IPS DF 4.7 (cell line): Measurements from ENCODE around the gene MFSD11.
"Not testable (repeated sequence)": the region's sequence is repeated elsewhere in the genome, so short reads cannot be mapped to it uniquely, and the experiment has no call there.

ENCODE experiments used
- DNase-seq: peaks from one replicate; pipeline ENCODE4 v3.0.0-alpha.2; 2013; ENCODE audit warnings: low spot score; ENCODE audit errors: extremely low read depth

MFSD11 gene

GRCh38 chr17:76796081-76796480 lies 58.2 kb downstream of the MFSD11 start:
- no peak for DNase-seq

GRCh38 chr17:76797241-76797840 lies 59.4 kb downstream of the MFSD11 start:
- no peak for DNase-seq

GRCh38 chr17:76801706-76802105 lies 63.8 kb downstream of the MFSD11 start:
- no peak for DNase-seq

- no peak for DNase-seq
Measured at GRCh38 chr17:76805319-76805718, 67.4 kb downstream of the MFSD11 start.

DNA sequence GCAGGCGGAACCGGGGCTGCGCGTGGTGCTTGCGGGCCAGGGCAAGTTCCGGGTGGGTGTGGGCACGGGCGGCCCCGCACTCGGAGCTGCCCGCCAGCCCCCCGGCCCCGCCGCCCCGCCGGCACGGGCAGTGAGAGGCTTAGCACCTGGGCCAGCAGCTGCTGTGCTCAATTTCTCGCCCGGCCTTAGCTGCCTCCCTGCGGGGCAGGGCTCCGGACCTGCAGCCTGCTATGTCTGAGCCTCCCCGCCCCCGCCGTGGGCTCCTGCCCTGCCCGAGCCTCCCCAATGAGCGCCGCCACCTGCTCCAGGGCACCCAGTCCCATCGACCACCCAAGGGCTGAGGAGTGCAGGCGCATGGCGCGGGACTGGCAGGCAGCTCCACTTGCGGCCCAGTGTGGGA lies 68.2 kb downstream of the MFSD11 start:
- DNase-seq = not testable (repeated sequence)

GRCh38 chr17:76806767-76807166 lies 68.8 kb downstream of the MFSD11 start:
- DNase-seq = not testable (repeated sequence)

GRCh38 chr17:76808326-76808725 lies 70.4 kb downstream of the MFSD11 start:
- DNase-seq = no peak

DNA sequence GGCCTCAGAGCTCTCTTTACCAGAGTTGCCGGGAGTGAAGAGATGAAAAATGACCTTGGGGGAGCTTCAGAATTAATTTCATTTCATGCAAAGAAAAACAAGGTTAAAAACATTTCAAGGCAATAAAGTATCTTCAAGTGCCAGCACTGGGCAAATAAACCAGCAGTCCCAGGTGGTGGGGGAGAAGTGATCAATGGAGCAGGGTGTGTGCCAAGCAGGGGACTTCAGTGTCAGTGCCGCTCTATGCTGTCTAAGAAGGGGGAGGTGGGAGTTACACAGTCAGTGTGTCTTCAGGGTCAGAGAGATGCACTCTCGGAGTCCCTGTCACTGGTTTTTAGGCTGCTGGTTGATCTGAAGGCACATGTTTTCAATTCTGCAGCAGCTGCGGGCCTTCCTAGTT lies 73.0 kb downstream of the MFSD11 start:
- no peak for DNase-seq

- no peak for DNase-seq
Measured at GRCh38 chr17:76811834-76812233, 73.9 kb downstream of the MFSD11 start.

- DNase-seq = no peak
Measured at GRCh38 chr17:76812263-76812662, 74.3 kb downstream of the MFSD11 start.

DNA sequence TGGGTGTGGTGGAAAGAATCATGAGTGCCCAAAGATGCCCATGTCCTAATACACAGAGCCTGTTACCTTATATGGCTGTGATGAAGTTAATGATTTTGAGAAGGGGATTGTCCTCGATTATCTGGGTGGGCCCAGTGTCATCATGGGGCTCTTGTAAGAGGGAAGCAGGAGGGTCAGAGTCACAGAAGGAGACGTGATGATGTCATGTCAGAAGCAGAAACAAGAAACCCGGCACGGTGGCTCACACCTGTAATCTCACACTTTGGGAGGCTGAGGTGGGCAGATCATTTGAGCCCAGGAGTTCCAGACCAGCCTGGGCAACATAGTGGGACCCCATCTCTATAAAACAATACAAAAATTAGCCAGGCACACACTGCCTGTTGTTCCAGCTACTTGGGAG lies 75.0 kb downstream of the MFSD11 start:
- no peak for DNase-seq

DNA sequence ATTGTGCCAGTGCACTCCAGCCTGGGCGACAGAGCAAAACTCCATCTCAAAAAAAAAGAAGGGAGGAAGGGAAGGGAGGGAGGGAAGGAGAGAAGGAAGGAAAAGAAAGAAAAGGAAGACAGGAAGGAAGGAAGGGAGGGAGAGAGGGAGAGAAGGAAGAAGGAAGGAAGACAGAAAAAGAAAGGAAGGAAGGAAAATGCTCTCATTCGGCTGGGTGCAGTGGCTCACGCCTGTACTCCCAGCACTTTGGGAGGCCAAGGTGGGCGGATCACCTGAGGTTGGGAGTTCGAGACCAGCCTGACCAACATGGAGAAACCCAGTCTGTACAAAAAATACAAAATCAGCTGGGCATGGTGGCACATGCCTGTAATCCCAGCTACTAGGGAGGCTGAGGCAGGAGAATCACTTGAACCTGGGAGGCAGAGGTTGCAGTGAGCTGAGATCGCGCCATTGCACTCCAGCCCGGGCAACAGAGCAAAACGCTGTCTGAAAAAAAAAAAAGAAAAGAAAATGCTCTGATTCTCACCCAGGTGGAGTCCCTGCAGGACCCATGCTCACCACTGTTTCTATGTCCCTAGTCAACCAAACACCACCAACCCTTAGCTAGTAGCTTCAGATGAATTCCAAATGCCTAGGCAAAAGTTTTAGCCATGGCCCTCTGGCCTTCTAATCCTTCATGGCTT lies 78.1 kb downstream of the MFSD11 start:
- DNase-seq = not testable (repeated sequence)

DNA sequence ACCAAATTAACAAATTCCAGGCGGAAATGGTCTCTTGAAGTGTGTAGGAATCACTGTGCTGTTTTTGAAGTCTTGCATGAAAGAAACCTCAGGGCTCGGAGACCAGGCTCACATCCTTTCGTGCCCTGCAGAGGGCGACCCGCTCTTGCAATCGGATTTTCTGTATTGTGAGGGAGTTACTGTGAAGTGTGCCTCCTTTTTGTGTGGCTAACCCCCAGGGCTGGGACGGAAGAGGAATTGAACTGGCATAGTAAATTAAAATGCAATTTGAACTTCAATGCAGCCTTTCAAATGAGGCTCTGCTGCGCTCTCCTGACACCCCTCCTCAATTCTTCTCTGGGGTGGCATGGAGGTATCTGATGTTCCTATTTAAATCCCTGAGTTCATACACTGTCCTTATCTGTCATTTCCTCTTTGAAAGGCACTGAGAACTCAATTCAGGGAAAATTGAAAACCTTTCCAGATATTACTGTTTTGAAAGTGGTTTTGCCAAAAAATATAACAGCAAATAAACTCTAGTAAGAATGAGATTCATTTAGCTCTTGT lies 78.7 kb downstream of the MFSD11 start:
- peak; percentile 49 for DNase-seq

DNA sequence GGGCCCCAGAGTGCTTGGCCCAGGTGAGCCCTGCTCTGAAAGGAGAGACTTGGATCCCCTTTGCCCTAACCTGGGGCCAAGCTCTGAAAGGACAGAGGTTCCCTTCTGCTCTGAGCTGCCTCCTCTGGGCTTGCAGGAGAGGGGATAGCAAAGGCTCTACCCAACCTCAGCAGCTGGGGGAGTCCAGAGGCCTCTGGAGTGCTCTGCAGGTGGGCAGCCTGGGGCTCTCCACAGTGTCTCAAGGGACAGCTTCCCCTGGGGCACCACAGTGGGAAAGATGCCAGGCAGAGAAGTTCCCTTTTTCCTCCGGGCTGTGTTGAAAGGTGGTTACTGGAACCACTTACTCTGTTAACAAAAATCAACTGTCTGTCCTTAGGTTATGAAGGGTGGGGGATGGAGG lies 82.1 kb downstream of the MFSD11 start:
- DNase-seq = no peak

DNA sequence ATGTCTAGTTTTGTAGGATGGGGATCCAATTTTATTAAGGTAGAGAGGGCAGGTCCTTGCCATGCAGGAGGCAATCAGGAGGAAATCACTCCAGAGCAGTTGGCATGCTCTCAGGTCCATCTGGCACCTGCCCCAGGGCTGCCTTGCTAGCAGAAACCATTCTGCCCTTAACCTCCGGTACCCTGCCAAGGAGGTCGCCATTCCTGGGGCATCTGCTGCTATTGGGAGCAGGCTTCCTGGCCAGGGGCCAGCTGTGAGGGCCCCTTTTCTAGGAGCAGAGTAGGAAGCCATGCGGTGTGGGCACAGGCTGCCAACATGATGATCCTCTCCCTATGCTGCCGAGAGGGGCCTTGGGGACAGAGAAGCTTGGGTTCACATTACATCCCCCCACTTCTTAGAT lies 82.6 kb downstream of the MFSD11 start:
- DNase-seq = no peak

- no peak for DNase-seq
Measured at GRCh38 chr17:76822184-76822778, 84.4 kb downstream of the MFSD11 start.

GRCh38 chr17:76824093-76824492 lies 86.2 kb downstream of the MFSD11 start:
- DNase-seq = no peak

- DNase-seq = no peak
Measured at GRCh38 chr17:76826330-76827068, 88.6 kb downstream of the MFSD11 start.

DNA sequence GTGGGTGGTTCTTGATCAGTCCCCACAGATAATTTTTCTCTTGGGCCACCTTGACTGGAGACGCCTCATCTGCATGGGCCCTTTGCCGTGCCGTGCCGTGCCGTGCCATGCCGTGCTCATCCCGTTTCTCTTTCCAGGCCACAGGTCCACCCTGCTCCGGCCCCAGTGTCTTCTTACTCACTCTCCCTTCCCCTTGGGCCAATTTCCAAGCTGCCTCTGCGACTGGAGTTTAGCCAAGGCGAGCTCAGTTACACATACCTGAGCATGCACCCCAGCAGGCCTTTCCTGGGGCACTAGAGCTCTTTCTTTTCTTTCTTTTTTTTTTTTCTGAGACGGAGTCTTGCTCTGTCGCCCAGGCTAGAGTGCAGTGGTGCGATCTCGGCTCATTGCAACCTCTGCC lies 89.8 kb downstream of the MFSD11 start:
- DNase-seq = no peak
